ENCODE measurements around the gene HPS3. TPM values are rescaled to one million over a fixed set of nuclear protein-coding genes. Genes with fewer than 3 reads are reported as not detected.
A peak's percentile ranks its signal among the peaks of the same experiment; 100 is the strongest.

Gene HPS3
- total and polyA plus RNA-seq, 2 experiments from 2014 or later, result 14.5 to 18.4 TPM

GRCh38 chr3:149118724-149119123 lies 10.7 kb upstream of the HPS3 start:
- Histone ChIP-seq H3K27me3 (replicated peaks; ENCODE audit: insufficient read depth) (no peaks in the 10 kb centered on the region), H3K9me2 (ENCODE audit: insufficient read depth) (no peaks in the 10 kb centered on the region), H3K9me3 (ENCODE audit: low read depth) (no peaks in the 10 kb centered on the region), H3K36me3 (ENCODE audit: low read depth) (no peaks in the 10 kb centered on the region), H3F3A (ENCODE audit: insufficient read depth) (no peaks in the 10 kb centered on the region), H4K20me1 (ENCODE audit: insufficient read depth) (no peaks in the 10 kb centered on the region), H3K4me1 (ENCODE audit: insufficient read depth) (peaks cover 6% of the 10 kb centered on the region; the same call in 1 of the 2 replicates), H2AFZ (no peak overlapping the region), H3K27ac (no peak overlapping the region), H3K4me3 (no peak overlapping the region), H3K79me2 (ENCODE audit: insufficient read depth) (no peaks in the 10 kb centered on the region), H3K9ac (no peak overlapping the region), H3K4me2 (ENCODE audit: unreplicated experiment) (no peak overlapping the region)
- TF ChIP-seq EZH2phosphoT487 (IDR thresholded peaks at IDR 0.05; ENCODE audit: insufficient read depth, low read depth), result no peak
- in situ Hi-C loops (cut with MboI), result loop anchor here (10.0 to 25.0 kb wide), 2 partner anchors 156 to 369 kb away; no protein-coding TSS in a partner anchor
- no peak for DNase-seq
- WGBS, 2 experiments (ENCODE audit: low coverage in 1 of 2, low lambda C conversion rate in 2 of 2, missing lambda C conversion rate in 2 of 2), result 81% methylated on average over 9 of the region's 9 CpGs

GRCh38 chr3:149119466-149119865 lies 10.0 kb upstream of the HPS3 start:
- 93 to 97% methylated on average over 1 of the region's 1 CpG for WGBS, 2 experiments (ENCODE audit: low coverage in 1 of 2, low lambda C conversion rate in 2 of 2, missing lambda C conversion rate in 2 of 2)
- no peak overlapping the region for H3K27ac ChIP-seq
- H3K9ac ChIP-seq, result no peak overlapping the region
- no peak overlapping the region for H3K4me3 ChIP-seq
- in situ Hi-C loops (cut with MboI), result loop anchor here (10.0 to 25.0 kb wide), 2 partner anchors 155 to 368 kb away; no protein-coding TSS in a partner anchor
- TF ChIP-seq EZH2phosphoT487 (IDR thresholded peaks at IDR 0.05; ENCODE audit: insufficient read depth, low read depth) (no peak), EZH2 (IDR thresholded peaks at IDR 0.05; ENCODE audit: insufficient read depth, poor library complexity, severe bottlenecking) (no peak)
- no peaks in the 10 kb centered on the region for H3F3A ChIP-seq (ENCODE audit: insufficient read depth)
- H2AFZ ChIP-seq, result no peak overlapping the region
- no peak for DNase-seq
- H3K9me3 ChIP-seq (ENCODE audit: low read depth), result no peaks in the 10 kb centered on the region
- no peaks in the 10 kb centered on the region for H3K79me2 ChIP-seq (ENCODE audit: insufficient read depth)
- no peaks in the 10 kb centered on the region for H3K27me3 ChIP-seq (replicated peaks; ENCODE audit: insufficient read depth)
- no peak overlapping the region for H3K4me2 ChIP-seq (ENCODE audit: unreplicated experiment)
- H3K9me2 ChIP-seq (ENCODE audit: insufficient read depth), result no peaks in the 10 kb centered on the region
- no peaks in the 10 kb centered on the region for H3K36me3 ChIP-seq (ENCODE audit: low read depth)
- peaks cover 6% of the 10 kb centered on the region; the same call in 1 of the 2 replicates for H3K4me1 ChIP-seq (ENCODE audit: insufficient read depth)
- H4K20me1 ChIP-seq (ENCODE audit: insufficient read depth), result no peaks in the 10 kb centered on the region

- peak; percentile 78 for DNase-seq
- TF ChIP-seq EZH2 (IDR thresholded peaks at IDR 0.05; ENCODE audit: insufficient read depth, poor library complexity, severe bottlenecking), result no peak
- Histone ChIP-seq H3K9ac (no peak overlapping the region), H4K20me1 (ENCODE audit: insufficient read depth) (no peaks in the 10 kb centered on the region), H3K27ac (no peak overlapping the region), H3K27me3 (replicated peaks; ENCODE audit: insufficient read depth) (no peaks in the 10 kb centered on the region), H2AFZ (peak overlapping the region; percentile 40; the same call in 1 of the 2 replicates), H3K9me3 (ENCODE audit: low read depth) (no peaks in the 10 kb centered on the region), H3K4me2 (ENCODE audit: unreplicated experiment) (no peak overlapping the region), H3K79me2 (ENCODE audit: insufficient read depth) (no peaks in the 10 kb centered on the region), H3K36me3 (ENCODE audit: low read depth) (no peaks in the 10 kb centered on the region), H3F3A (ENCODE audit: insufficient read depth) (no peaks in the 10 kb centered on the region), H3K9me2 (ENCODE audit: insufficient read depth) (no peaks in the 10 kb centered on the region), H3K4me3 (no peak overlapping the region), H3K4me1 (ENCODE audit: insufficient read depth) (peaks cover 6% of the 10 kb centered on the region; the same call in 1 of the 2 replicates)
- in situ Hi-C loops (cut with MboI), result loop anchor here (25.0 kb wide), 1 partner anchor 367 kb away; no protein-coding TSS in a partner anchor
- WGBS, 2 experiments (ENCODE audit: low coverage in 1 of 2, low lambda C conversion rate in 2 of 2, missing lambda C conversion rate in 2 of 2), result 17 to 18% methylated on average over 7 of the region's 7 CpGs
Observed at GRCh38 chr3:149120051-149120972, 9.1 kb upstream of the HPS3 start.

GRCh38 chr3:149122721-149123578 lies 6.5 kb upstream of the HPS3 start:
- DNase-seq, result peak; percentile 55
- Histone ChIP-seq H3K9me2 (ENCODE audit: insufficient read depth) (no peaks in the 10 kb centered on the region), H4K20me1 (ENCODE audit: insufficient read depth) (no peaks in the 10 kb centered on the region), H2AFZ (no peak overlapping the region), H3F3A (ENCODE audit: insufficient read depth) (no peaks in the 10 kb centered on the region), H3K79me2 (ENCODE audit: insufficient read depth) (no peaks in the 10 kb centered on the region), H3K4me3 (no peak overlapping the region), H3K4me2 (ENCODE audit: unreplicated experiment) (no peak overlapping the region), H3K27me3 (replicated peaks; ENCODE audit: insufficient read depth) (no peaks in the 10 kb centered on the region), H3K9me3 (ENCODE audit: low read depth) (no peaks in the 10 kb centered on the region), H3K4me1 (ENCODE audit: insufficient read depth) (peaks cover 6% of the 10 kb centered on the region; the same call in 1 of the 2 replicates), H3K27ac (no peak overlapping the region), H3K36me3 (ENCODE audit: low read depth) (no peaks in the 10 kb centered on the region), H3K9ac (no peak overlapping the region)
- no peak for TF ChIP-seq EZH2phosphoT487 (IDR thresholded peaks at IDR 0.05; ENCODE audit: insufficient read depth, low read depth)
- in situ Hi-C loops (cut with MboI), result loop anchor here (25.0 kb wide), 1 partner anchor 364 kb away; no protein-coding TSS in a partner anchor
- 80 to 81% methylated on average over 4 of the region's 4 CpGs for WGBS, 2 experiments (ENCODE audit: low coverage in 1 of 2, low lambda C conversion rate in 2 of 2, missing lambda C conversion rate in 2 of 2)
